GM12801 (cell line): Measurements from ENCODE around the gene KLHL35.

Source experiments
- CTCF ChIP-seq: IDR thresholded peaks from one replicate; pipeline ENCODE4 v1.5.1; 2011; ENCODE audit warnings: control low read depth; ENCODE audit not compliant: insufficient read length; ENCODE audit errors: extremely low read depth

Gene KLHL35

GRCh38 chr11:75467311-75467710 lies 34.3 kb upstream of the KLHL35 start:
- no peak for TF ChIP-seq CTCF

GRCh38 chr11:75465701-75466531 lies 32.9 kb upstream of the KLHL35 start:
- no peak for TF ChIP-seq CTCF

GRCh38 chr11:75463106-75463774 lies 30.2 kb upstream of the KLHL35 start:
- TF ChIP-seq CTCF = no peak

- no peak for TF ChIP-seq CTCF
Observed at GRCh38 chr11:75462117-75462653, 29.2 kb upstream of the KLHL35 start.

- no peak for TF ChIP-seq CTCF
Observed at GRCh38 chr11:75461151-75461550, 28.1 kb upstream of the KLHL35 start.

- no peak for TF ChIP-seq CTCF
Observed at GRCh38 chr11:75456596-75457183, 23.7 kb upstream of the KLHL35 start.

- no peak for TF ChIP-seq CTCF
Observed at GRCh38 chr11:75454987-75455386, 22.0 kb upstream of the KLHL35 start.
